WERI-Rb-1 (cell line): ENCODE results near the gene XRCC1.

Experiments
- DNase-seq: peaks from one replicate; pipeline ENCODE4 v3.0.0-alpha.2; 2020
- H3K27ac ChIP-seq: fragments of 250-450 bp; sonication (Bioruptor Pico); 2 replicates; pipeline ENCODE4 v1.5.1; 2020; ENCODE audit warnings: mild to moderate bottlenecking, moderate library complexity
- H3K27me3 ChIP-seq: fragments of 250-450 bp; sonication (Bioruptor Pico); 2 replicates; pipeline ENCODE4 v1.5.1; 2021; ENCODE audit warnings: mild to moderate bottlenecking, low read depth, moderate library complexity; ENCODE audit not compliant: insufficient read depth, severe bottlenecking
- H3K36me3 ChIP-seq: fragments of 250-450 bp; sonication (Bioruptor Pico); 2 replicates; pipeline ENCODE4 v1.5.1; 2020; ENCODE audit warnings: mild to moderate bottlenecking, moderate library complexity
- H3K4me3 ChIP-seq: 2 replicates; pipeline ENCODE4 v1.5.1; 2011; ENCODE audit warnings: low read depth, mild to moderate bottlenecking, control low read depth, low read length
- H3K9me3 ChIP-seq: fragments of 250-450 bp; sonication (Bioruptor Pico); 2 replicates; pipeline ENCODE4 v1.5.1; 2021; ENCODE audit warnings: mild to moderate bottlenecking, moderate library complexity; ENCODE audit not compliant: severe bottlenecking
- TF ChIP-seq, protein P1 (sequence below): IDR thresholded peaks from 2 replicates; pipeline ENCODE4 v1.5.1; 2011; ENCODE audit warnings: low read depth, mild to moderate bottlenecking, control low read depth, inconsistent platforms, low read length

XRCC1 gene

DNA sequence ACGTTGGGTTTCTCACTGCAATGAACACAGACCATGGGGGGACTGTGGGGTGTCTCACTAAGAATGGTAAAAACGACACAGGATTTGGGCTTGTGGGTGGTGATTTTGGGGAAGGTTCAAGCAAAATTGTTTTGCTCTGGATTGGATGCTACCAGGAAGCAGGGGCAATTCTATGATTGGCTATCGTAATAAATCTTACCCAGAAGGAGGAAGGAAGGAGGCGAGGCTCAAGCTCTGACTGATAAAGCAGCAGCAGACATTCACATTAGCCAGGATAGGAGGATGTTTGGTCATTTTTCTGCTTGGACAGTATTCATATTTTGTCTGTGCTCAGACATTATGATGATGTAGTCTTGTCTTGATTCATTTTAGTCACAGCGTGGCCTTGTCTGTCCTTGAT lies 22.5 kb upstream of the XRCC1 start:
- Histone ChIP-seq H3K4me3 (no peak overlapping the region), H3K27me3 (no peaks in the 10 kb centered on the region), H3K36me3 (peaks cover 51% of the 10 kb centered on the region), H3K27ac (no peak overlapping the region), H3K9me3 (no peaks in the 10 kb centered on the region)
- DNase-seq = no peak
- TF ChIP-seq, protein P1, sequence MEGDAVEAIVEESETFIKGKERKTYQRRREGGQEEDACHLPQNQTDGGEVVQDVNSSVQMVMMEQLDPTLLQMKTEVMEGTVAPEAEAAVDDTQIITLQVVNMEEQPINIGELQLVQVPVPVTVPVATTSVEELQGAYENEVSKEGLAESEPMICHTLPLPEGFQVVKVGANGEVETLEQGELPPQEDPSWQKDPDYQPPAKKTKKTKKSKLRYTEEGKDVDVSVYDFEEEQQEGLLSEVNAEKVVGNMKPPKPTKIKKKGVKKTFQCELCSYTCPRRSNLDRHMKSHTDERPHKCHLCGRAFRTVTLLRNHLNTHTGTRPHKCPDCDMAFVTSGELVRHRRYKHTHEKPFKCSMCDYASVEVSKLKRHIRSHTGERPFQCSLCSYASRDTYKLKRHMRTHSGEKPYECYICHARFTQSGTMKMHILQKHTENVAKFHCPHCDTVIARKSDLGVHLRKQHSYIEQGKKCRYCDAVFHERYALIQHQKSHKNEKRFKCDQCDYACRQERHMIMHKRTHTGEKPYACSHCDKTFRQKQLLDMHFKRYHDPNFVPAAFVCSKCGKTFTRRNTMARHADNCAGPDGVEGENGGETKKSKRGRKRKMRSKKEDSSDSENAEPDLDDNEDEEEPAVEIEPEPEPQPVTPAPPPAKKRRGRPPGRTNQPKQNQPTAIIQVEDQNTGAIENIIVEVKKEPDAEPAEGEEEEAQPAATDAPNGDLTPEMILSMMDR = no peak

DNA sequence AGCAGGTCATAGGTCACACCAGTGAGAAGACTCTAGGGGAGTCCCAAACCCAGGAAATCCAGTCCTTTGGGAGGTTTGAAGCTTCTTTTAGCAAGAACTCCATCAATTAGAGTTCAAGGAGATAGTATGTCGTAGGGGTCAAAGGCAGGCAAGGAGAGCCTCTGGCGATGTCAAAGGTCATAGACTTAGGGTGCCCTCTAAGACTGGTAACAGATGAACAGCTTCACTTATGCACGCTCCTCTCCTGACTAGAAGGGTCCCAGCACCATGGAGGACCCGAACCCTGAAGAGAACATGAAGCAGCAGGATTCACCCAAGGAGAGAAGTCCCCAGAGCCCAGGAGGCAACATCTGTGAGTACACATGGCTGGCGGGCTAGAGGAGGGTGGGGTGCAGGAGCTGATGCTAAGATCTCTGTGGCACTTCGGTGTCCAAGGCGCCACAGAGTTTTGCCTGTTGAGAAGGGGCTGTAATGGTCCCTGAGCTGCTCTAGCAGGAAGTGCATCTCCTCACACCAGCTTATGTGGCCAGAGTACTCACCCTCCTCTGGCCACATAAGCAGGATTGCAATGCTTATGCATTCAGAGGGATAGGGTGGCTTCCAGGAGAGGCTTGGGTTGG lies 21.6 kb upstream of the XRCC1 start:
- Histone ChIP-seq H3K27me3 (no peaks in the 10 kb centered on the region), H3K9me3 (no peaks in the 10 kb centered on the region), H3K4me3 (peak overlapping the region; percentile 79), H3K36me3 (peaks cover 60% of the 10 kb centered on the region), H3K27ac (peak overlapping the region; percentile 99)
- no peak for DNase-seq
- TF ChIP-seq, protein P1 = no peak

DNA sequence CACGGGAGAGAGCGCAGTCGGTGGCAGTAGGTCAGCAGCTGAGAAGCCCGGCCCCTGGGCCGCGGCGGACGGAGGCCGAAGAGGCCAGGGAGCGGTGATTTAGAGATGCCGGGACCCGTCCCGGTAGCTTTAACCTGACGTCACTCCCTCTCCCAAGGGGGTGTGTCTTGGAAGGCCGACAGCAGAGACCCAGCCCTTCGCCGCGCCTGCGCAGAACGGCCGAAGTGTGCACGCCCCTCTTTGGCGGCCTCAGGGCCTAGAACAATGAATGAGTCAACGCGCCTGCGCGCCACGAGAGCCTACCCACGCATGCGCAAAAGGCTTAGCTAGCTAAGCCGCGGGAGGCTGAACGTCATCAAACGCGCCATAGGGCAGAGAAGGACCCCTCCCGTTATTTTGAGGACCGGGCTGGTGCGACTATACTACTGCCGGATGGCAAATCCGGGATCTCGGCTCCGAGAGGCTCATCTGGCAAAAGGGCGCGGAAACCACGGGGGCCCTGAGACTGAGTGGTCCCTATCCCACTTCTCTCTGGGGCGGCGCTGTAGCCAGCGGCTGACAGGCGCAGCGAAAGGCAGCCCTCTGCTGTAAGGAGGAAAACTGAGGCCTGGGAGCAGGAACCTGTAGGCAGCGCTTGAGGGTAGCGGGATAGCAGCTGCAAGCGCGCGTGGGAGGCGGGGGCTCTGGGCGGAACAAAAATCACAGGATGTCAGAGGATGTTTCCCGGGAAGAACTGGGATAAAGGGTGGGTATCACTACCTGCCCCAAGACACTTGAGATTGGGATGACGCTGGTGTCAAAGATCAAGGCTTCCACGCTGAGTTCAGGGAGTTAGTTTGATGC lies 20.9 kb upstream of the XRCC1 start, which contains the start of the genes IRGQ and ZNF576:
Gene IRGQ, minus strand, starts transcription at position 136 of the 843 bp plus-strand sequence. CDS start 796 bp downstream, outside the sequence.
Gene ZNF576, plus strand, starts transcription at position 597 of the 843 bp plus-strand sequence. CDS start 514 bp downstream, outside the sequence.
- Histone ChIP-seq H3K27ac (peak within 1 kb of the TSS; percentile 99), H3K27me3 (no peaks in the 10 kb centered on the region), H3K36me3 (peaks cover 58% of the 10 kb centered on the region), H3K4me3 (peak within 1 kb of the TSS; percentile 79), H3K9me3 (no peaks in the 10 kb centered on the region)
- DNase-seq = peak; percentile 99
- TF ChIP-seq, protein P1 = 0 out of 2 replicates have a peak, but pooled peaks have one; percentile 3

DNA sequence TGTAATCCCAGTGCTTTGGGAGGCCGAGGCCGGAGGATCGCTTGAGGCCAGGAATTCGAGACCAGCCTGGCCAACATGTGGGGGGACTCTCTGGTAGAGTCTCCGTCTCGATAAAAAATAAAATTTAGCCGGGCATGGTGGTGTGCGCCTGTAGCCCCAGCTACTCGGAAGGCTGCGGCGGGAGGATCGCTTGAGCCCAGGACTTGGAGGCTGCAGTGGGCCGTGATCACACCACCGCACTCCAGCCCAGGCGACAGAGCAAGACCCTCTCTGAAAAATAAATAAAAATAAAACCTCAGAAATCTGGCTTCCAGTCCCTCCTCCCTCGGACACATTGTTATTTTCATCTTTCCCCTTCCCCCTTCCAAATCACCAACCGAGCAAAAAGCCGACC lies 20.3 kb upstream of the XRCC1 start:
- TF ChIP-seq, protein P1 = no peak
- DNase-seq = no peak
- peak overlapping the region; percentile 55 for H3K4me3 ChIP-seq
- H3K27me3 ChIP-seq = no peaks in the 10 kb centered on the region
- H3K9me3 ChIP-seq = no peaks in the 10 kb centered on the region
- peaks cover 52% of the 10 kb centered on the region for H3K36me3 ChIP-seq
- H3K27ac ChIP-seq = peak overlapping the region; percentile 65

DNA sequence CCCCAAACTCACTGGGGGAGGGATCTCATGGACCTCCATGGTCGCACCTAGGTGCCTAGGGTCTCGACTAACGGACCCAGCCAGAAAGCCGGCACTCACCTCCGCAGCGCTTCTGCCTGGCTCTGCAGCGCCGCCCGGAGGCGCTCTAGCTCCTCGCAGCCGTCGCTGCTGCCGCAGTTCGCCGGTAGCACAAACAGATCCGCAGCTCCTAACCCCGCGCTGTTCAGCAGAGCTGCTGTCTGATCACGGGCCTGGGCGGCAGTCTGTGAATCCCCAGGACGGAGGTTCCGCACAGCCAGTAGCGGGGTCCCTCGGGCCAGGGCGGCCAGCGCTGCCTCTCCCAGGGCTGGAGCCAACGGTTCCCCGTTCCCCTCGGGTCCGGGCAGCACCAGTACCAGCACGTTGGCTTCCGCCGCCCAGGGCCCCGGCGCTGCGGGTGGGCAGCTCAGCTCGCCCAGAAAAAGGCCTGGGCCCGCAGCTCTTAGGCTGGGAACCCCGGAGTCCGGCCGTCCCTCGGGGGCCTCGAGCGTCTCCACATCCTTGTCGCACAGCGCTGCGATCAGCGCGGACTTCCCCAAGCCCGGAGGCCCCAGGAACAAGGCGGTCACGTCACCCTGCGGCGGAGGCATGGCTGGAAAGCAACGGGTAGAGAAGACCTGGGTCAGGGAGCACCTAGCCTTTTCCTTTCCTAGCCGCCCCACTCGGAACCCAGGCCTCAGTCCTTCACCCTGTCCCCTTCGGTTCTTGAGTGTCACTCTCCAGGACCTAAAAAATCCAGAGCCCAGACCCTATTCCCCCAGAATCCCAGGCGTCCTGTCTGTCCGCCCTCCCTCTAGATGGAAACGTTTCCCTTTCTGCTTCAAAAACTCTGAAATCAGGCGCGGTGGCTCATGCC lies 19.6 kb upstream of the XRCC1 start:
- TF ChIP-seq, protein P1 = peak; percentile 90
- no peaks in the 10 kb centered on the region for H3K27me3 ChIP-seq
- H3K4me3 ChIP-seq = peak overlapping the region; percentile 55
- H3K36me3 ChIP-seq = peaks cover 49% of the 10 kb centered on the region
- peak; percentile 62 for DNase-seq
- H3K9me3 ChIP-seq = no peaks in the 10 kb centered on the region
- H3K27ac ChIP-seq = peak overlapping the region; percentile 65
